ENCODE data around the gene TMEM223.
"Not testable (repeated sequence)": the region's sequence is repeated elsewhere in the genome, so short reads cannot be mapped to it uniquely, and the experiment has no call there.

- not testable (repeated sequence) for TF ChIP-seq POLR2A, CTCF (IDR thresholded peaks at IDR 0.05)
Measured at GRCh38 chr11:62840721-62841360, 49.0 kb upstream of the TMEM223 start.
